OCI-LY3 (cell line): ENCODE results near the gene CERCAM.

Experiments
- EZH2phosphoT487 ChIP-seq: fragments of 200-600 bp; shearing (Covaris generic); IDR thresholded peaks from 2 replicates; pipeline ENCODE4 v1.6.1; 2018; ENCODE audit warnings: antibody characterized with exemption, mixed run types, low read depth
- TF ChIP-seq, protein P1 (sequence below): fragments of 200-600, 300-600 bp; sonication (generic); IDR thresholded peaks from 2 replicates; pipeline ENCODE4 v1.5.1; 2014; ENCODE audit warnings: antibody characterized with exemption, low read length, low read depth

DNA sequence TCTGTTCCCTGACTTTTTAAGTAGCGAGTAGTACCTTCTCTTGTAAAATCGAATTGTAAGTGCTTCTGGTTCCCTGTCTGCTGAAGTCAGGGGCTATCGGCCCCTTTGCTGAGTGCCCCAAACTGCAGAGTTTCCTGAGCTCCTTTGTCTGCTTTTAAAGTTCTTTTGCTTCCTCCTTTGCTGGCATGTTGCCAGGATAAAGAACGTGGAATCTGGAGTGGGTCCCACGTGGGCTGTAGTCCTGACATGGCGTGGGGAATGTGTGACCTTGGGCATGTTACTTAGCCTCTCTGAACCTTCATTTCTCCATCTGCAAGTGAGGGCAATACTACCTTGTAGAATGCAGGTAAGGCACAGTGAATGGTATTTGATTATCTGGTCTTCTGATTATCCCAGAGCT lies 21.5 kb downstream of the CERCAM start:
- TF ChIP-seq, protein P1, sequence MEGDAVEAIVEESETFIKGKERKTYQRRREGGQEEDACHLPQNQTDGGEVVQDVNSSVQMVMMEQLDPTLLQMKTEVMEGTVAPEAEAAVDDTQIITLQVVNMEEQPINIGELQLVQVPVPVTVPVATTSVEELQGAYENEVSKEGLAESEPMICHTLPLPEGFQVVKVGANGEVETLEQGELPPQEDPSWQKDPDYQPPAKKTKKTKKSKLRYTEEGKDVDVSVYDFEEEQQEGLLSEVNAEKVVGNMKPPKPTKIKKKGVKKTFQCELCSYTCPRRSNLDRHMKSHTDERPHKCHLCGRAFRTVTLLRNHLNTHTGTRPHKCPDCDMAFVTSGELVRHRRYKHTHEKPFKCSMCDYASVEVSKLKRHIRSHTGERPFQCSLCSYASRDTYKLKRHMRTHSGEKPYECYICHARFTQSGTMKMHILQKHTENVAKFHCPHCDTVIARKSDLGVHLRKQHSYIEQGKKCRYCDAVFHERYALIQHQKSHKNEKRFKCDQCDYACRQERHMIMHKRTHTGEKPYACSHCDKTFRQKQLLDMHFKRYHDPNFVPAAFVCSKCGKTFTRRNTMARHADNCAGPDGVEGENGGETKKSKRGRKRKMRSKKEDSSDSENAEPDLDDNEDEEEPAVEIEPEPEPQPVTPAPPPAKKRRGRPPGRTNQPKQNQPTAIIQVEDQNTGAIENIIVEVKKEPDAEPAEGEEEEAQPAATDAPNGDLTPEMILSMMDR, result no peak
- no peak for TF ChIP-seq EZH2phosphoT487
